IMR-90 (cell line): ENCODE data around the gene TAAR5. TPM values are rescaled to one million over a fixed set of nuclear protein-coding genes. Genes with fewer than 3 reads are reported as not detected.

Source experiments
- ATAC-seq: fragments of 200-7000 bp; cut with Tn5 transposase; 2 replicates; pipeline ENCODE4 v1.9.1; 2020; ENCODE audit warnings: low read depth, mild to moderate bottlenecking, moderate library complexity
- BruUV-seq: library from RNA; stranded (reverse); fragments of 400-500 nt; replicated peaks from 2 replicates; lab custom pipeline; 2021; lab: Mats Ljungman, UMichigan
- CTCF ChIA-PET: fragments of 300-600 bp; formaldehyde crosslinking; extraction: SDS; loops from one replicate; lab custom pipeline; 2021; ENCODE audit warnings: antibody characterized with exemption; lab: Yijun Ruan, JAX
- POLR2A ChIA-PET: fragments of 300-600 bp; sonication (Branson Sonifier 250); formaldehyde crosslinking; loops from one replicate; lab custom pipeline; 2022; ENCODE audit warnings: antibody characterized with exemption; ENCODE audit not compliant: unreplicated experiment; lab: Charles Lee
- DNase-seq: peaks from one replicate; pipeline ENCODE4 v3.0.0; 2013
- H2AFZ ChIP-seq: replicated peaks from 2 replicates; pipeline ENCODE3; 2013; ENCODE audit warnings: low read length, mild to moderate bottlenecking; ENCODE audit not compliant: poor library complexity
- H2AK5ac ChIP-seq: 2 replicates; pipeline ENCODE4 v1.6.1; 2013; ENCODE audit warnings: low read depth, low read length, inconsistent platforms
- H2AK9ac ChIP-seq: replicated peaks from 2 replicates; pipeline ENCODE3; 2013; ENCODE audit warnings: mild to moderate bottlenecking, low read depth, low read length, moderate library complexity; ENCODE audit not compliant: poor library complexity
- H2BK120ac ChIP-seq: 2 replicates; pipeline ENCODE4 v1.6.1; 2013; ENCODE audit warnings: low read depth, low read length, inconsistent platforms
- H2BK15ac ChIP-seq: 3 replicates; pipeline ENCODE4 v1.6.1; 2013; ENCODE audit warnings: low read depth, low read length, inconsistent platforms
- H2BK20ac ChIP-seq: 2 replicates; pipeline ENCODE4 v1.6.1; 2013; ENCODE audit warnings: low read depth, mild to moderate bottlenecking, inconsistent platforms, low read length, moderate library complexity
- H2BK5ac ChIP-seq: 2 replicates; pipeline ENCODE4 v1.6.1; 2013; ENCODE audit warnings: mild to moderate bottlenecking, low read depth, low read length, inconsistent platforms; ENCODE audit not compliant: poor library complexity, severe bottlenecking
- H3K14ac ChIP-seq: replicated peaks from 2 replicates; pipeline ENCODE4 v1.6.1; 2013; ENCODE audit warnings: low read depth, low read length, inconsistent platforms
- H3K18ac ChIP-seq: 2 replicates; pipeline ENCODE4 v1.6.1; 2013; ENCODE audit warnings: low read depth, low read length, control low read depth
- H3K23ac ChIP-seq: 2 replicates; pipeline ENCODE4 v1.6.1; 2013; ENCODE audit warnings: low read depth, low read length, inconsistent platforms
- H3K27ac ChIP-seq: 2 replicates; pipeline ENCODE4 v1.5.1; 2013; ENCODE audit warnings: mild to moderate bottlenecking, control low read depth, low read length; ENCODE audit not compliant: insufficient read depth
- H3K27me3 ChIP-seq: 2 replicates; pipeline ENCODE4 v1.6.1; 2013; ENCODE audit warnings: low read length; ENCODE audit not compliant: control insufficient read depth, insufficient read depth
- H3K36me3 ChIP-seq: 2 replicates; pipeline ENCODE4 v1.6.1; 2013; ENCODE audit warnings: low read length, mixed read lengths; ENCODE audit not compliant: control insufficient read depth, insufficient read depth
- H3K4ac ChIP-seq: 2 replicates; pipeline ENCODE4 v1.6.1; 2013; ENCODE audit warnings: low read depth, low read length, inconsistent platforms
- H3K4me1 ChIP-seq: 2 replicates; pipeline ENCODE4 v1.6.1; 2013; ENCODE audit warnings: low read length, mixed read lengths; ENCODE audit not compliant: control insufficient read depth, insufficient read depth
- H3K4me2 ChIP-seq: 2 replicates; pipeline ENCODE4 v1.6.1; 2013; ENCODE audit warnings: low read depth, mild to moderate bottlenecking, control low read depth, low read length, moderate library complexity
- H3K4me3 ChIP-seq: 2 replicates; pipeline ENCODE4 v1.5.1; 2013; ENCODE audit warnings: low read depth, mild to moderate bottlenecking, control low read depth, low read length, moderate library complexity; ENCODE audit not compliant: insufficient read depth
- H3K56ac ChIP-seq: 2 replicates; pipeline ENCODE4 v1.6.1; 2013; ENCODE audit warnings: low read length, inconsistent platforms; ENCODE audit not compliant: insufficient read depth; ENCODE audit errors: extremely low read depth
- H3K79me1 ChIP-seq, 2 experiments: 2 replicates each; pipeline ENCODE4 v1.6.1; 2013; ENCODE audit warnings: low read length in 2 of 2, inconsistent platforms in 1 of 2, low read depth in 1 of 2
- H3K9ac ChIP-seq: 2 replicates; pipeline ENCODE4 v1.6.1; 2013; ENCODE audit warnings: low read depth, low read length, control low read depth
- H3K9me1 ChIP-seq: 2 replicates; pipeline ENCODE4 v1.6.1; 2013; ENCODE audit warnings: low read length, inconsistent platforms; ENCODE audit not compliant: insufficient read depth
- H3K9me3 ChIP-seq: 2 replicates; pipeline ENCODE4 v1.6.1; 2013; ENCODE audit warnings: low read length; ENCODE audit not compliant: control insufficient read depth, insufficient read depth
- H4K20me1 ChIP-seq: 2 replicates; pipeline ENCODE4 v1.6.1; 2013; ENCODE audit warnings: low read length, inconsistent platforms; ENCODE audit not compliant: insufficient read depth
- H4K5ac ChIP-seq: 2 replicates; pipeline ENCODE4 v1.6.1; 2013; ENCODE audit warnings: mild to moderate bottlenecking, low read depth, low read length, control low read depth
- H4K8ac ChIP-seq, 2 experiments: 2 replicates each; pipeline ENCODE4 v1.6.1; 2013; ENCODE audit warnings: low read depth in 2 of 2, low read length in 2 of 2, control low read depth in 1 of 2, inconsistent platforms in 1 of 2
- H4K91ac ChIP-seq: 2 replicates; pipeline ENCODE4 v1.6.1; 2013; ENCODE audit warnings: low read depth, low read length, inconsistent platforms; ENCODE audit not compliant: insufficient read depth
- BHLHE40 ChIP-seq: fragments of 150-350 bp; IDR thresholded peaks from 2 replicates; pipeline ENCODE4 v1.6.1; 2016; ENCODE audit warnings: mild to moderate bottlenecking, low read depth, low read length
- CEBPB ChIP-seq: IDR thresholded peaks from 2 replicates; pipeline ENCODE4 v1.6.1; 2012; ENCODE audit warnings: low read depth, low read length, improper control_type of control experiment
- CHD1 ChIP-seq: IDR thresholded peaks from 2 replicates; pipeline ENCODE4 v1.6.1; 2012; ENCODE audit warnings: low read depth, low read length, improper control_type of control experiment
- FOS ChIP-seq: fragments of 150-350 bp; IDR thresholded peaks from 2 replicates; pipeline ENCODE4 v1.6.1; 2016; ENCODE audit warnings: low read depth, low read length
- MAFK ChIP-seq: IDR thresholded peaks from 2 replicates; pipeline ENCODE4 v1.6.1; 2012; ENCODE audit warnings: low read depth, low read length, improper control_type of control experiment
- MAZ ChIP-seq: IDR thresholded peaks from 2 replicates; pipeline ENCODE4 v1.6.1; 2012; ENCODE audit warnings: low read depth, mild to moderate bottlenecking, low read length, improper control_type of control experiment, moderate library complexity, borderline replicate concordance
- MXI1 ChIP-seq: IDR thresholded peaks from 2 replicates; pipeline ENCODE4 v1.6.1; 2012; ENCODE audit warnings: low read depth, mild to moderate bottlenecking, low read length, moderate library complexity, borderline replicate concordance
- NFE2L2 ChIP-seq: fragments of 150-350 bp; IDR thresholded peaks from 2 replicates; pipeline ENCODE4 v1.6.1; 2016; ENCODE audit warnings: low read depth, mild to moderate bottlenecking, low read length
- POLR2A ChIP-seq: IDR thresholded peaks from 2 replicates; pipeline ENCODE4 v1.6.1; 2012; ENCODE audit warnings: mild to moderate bottlenecking, low read depth, low read length
- RAD21 ChIP-seq: IDR thresholded peaks from 2 replicates; pipeline ENCODE4 v1.6.1; 2012; ENCODE audit warnings: low read length, improper control_type of control experiment
- RCOR1 ChIP-seq: IDR thresholded peaks from 2 replicates; pipeline ENCODE4 v1.6.1; 2012; ENCODE audit warnings: mild to moderate bottlenecking, low read length, improper control_type of control experiment; ENCODE audit not compliant: insufficient replicate concordance
- RFX5 ChIP-seq: IDR thresholded peaks from 2 replicates; pipeline ENCODE4 v1.8.0; 2012; ENCODE audit warnings: low read depth, mild to moderate bottlenecking, low read length, moderate library complexity
- SMC3 ChIP-seq: fragments of 150-350 bp; IDR thresholded peaks from 2 replicates; pipeline ENCODE4 v1.6.1; 2016; ENCODE audit warnings: low read depth, mild to moderate bottlenecking, antibody characterized with exemption, low read length, moderate library complexity
- WGBS, 2 experiments: methylation state at CpG; one replicate each; pipeline versions ENCODE4 v1.1.5 to v1.1.7; 2013; ENCODE audit warnings: missing lambda C conversion rate in 2 of 2; ENCODE audit not compliant: insufficient read length in 1 of 2; ENCODE audit errors: extremely low coverage in 2 of 2; 5-methylcytosine and 5-hydroxymethylcytosine counted together
- dilution Hi-C: fragments of 300-500 bp; cut with HindIII; formaldehyde crosslinking; loops from one replicate; pipeline ENCODE4 v1.14.3; 2018; ENCODE audit warnings: low sequenced_read_pairs; ENCODE audit not compliant: unreplicated experiment
- in situ Hi-C: fragments of 300-500 bp; cut with MboI; formaldehyde crosslinking; loops from 3 replicates; pipeline ENCODE4 v1.14.3; 2019; ENCODE audit warnings: low sequenced_read_pairs, inconsistent platforms, mixed read lengths
- intact Hi-C: fragments of 100-400 bp; cut with micrococcal nuclease; formaldehyde crosslinking; loops from 2 replicates; pipeline ENCODE4 v1.10.0; 2022
- polyA plus RNA-seq, 3 experiments: library from polyadenylated mRNA; depleted of rRNA; stranded (reverse); fragments of >200 nt; gene quantifications; 2 replicates each; pipeline ENCODE4 v1.2.3, GENCODE V29; 2012; ENCODE audit warnings: low replicate concordance in 1 of 3
- total RNA-seq: library from RNA; depleted of rRNA; stranded (reverse); fragments of >200 nt; gene quantifications from 2 replicates; pipeline ENCODE4 v1.2.3, GENCODE V29; 2012
- TF ChIP-seq, protein P1 (sequence below): fragments of 150-350 bp; IDR thresholded peaks from 2 replicates; pipeline ENCODE4 v1.6.1; 2016; ENCODE audit warnings: low read depth, mild to moderate bottlenecking, low read length, moderate library complexity, borderline replicate concordance
- TF ChIP-seq, protein P2 (sequence below): conservative IDR thresholded peaks from 2 replicates; pipeline ENCODE4 v1.5.1; 2012; ENCODE audit warnings: mild to moderate bottlenecking, low read depth, low read length, improper control_type of control experiment
- TF ChIP-seq, protein P3 (sequence below): fragments of 150-350 bp; IDR thresholded peaks from 2 replicates; pipeline ENCODE4 v1.6.1; 2017; ENCODE audit warnings: mild to moderate bottlenecking, antibody characterized with exemption, low read length, low read depth

TAAR5 gene
- total and polyA plus RNA-seq, 2 of the 4 experiments (the other 2 are of a cell fraction), result not detected

DNA sequence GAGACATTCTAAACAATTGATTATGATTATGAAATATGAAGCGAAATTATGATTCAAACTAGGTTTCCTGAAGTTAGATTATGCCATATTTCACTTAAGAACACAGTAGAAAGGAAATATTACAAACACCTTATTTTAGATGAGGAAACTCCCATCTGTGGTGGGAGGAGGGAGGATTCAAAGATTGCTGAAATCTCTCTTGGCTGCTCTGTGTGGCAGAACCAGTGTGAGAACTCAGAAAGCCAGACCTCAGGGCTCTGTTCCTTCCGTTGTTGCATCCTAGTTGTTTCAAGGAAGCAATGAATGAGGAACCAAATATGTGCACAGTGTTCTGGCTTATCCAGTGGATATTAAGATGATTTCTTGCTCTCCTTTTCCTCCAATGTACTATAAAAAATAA lies 2.1 kb downstream of the TAAR5 start:
- Histone ChIP-seq H3K9me3 (no peaks in the 10 kb centered on the region), H2BK120ac (no peak overlapping the region), H3K27me3 (peaks cover 33% of the 10 kb centered on the region), H3K4me3 (no peak overlapping the region), H2AFZ (no peak overlapping the region), H3K27ac (no peak overlapping the region), H4K20me1 (no peaks in the 10 kb centered on the region), H3K4me2 (no peak overlapping the region), H3K14ac (no peak overlapping the region), H4K91ac (no peak overlapping the region), H3K18ac (no peak overlapping the region), H3K9ac (no peak overlapping the region), H3K36me3 (no peaks in the 10 kb centered on the region), H2BK5ac (no peak overlapping the region), H4K5ac (no peak overlapping the region), H3K9me1 (no peaks in the 10 kb centered on the region), H2AK5ac (no peak overlapping the region), H3K4me1 (no peaks in the 10 kb centered on the region), H3K56ac (no peak overlapping the region), H2BK15ac (no peak overlapping the region), H2AK9ac (no peak overlapping the region), H3K23ac (no peak overlapping the region), H4K8ac (no peak overlapping the region), H3K79me1 (no peaks in the 10 kb centered on the region), H2BK20ac (no peak overlapping the region), H3K4ac (no peak overlapping the region)
- intact Hi-C loops (no loop called here), in situ Hi-C loops (no loop called here), dilution Hi-C loops (no loop called here)
- no peak for TF ChIP-seq RAD21
- TF ChIP-seq, protein P1, sequence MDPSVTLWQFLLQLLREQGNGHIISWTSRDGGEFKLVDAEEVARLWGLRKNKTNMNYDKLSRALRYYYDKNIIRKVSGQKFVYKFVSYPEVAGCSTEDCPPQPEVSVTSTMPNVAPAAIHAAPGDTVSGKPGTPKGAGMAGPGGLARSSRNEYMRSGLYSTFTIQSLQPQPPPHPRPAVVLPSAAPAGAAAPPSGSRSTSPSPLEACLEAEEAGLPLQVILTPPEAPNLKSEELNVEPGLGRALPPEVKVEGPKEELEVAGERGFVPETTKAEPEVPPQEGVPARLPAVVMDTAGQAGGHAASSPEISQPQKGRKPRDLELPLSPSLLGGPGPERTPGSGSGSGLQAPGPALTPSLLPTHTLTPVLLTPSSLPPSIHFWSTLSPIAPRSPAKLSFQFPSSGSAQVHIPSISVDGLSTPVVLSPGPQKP, result no peak
- no peak for TF ChIP-seq MAZ
- TF ChIP-seq POLR2A, result no peak
- no peak for TF ChIP-seq BHLHE40
- no peak for TF ChIP-seq MXI1
- TF ChIP-seq SMC3, result no peak
- TF ChIP-seq, protein P2, sequence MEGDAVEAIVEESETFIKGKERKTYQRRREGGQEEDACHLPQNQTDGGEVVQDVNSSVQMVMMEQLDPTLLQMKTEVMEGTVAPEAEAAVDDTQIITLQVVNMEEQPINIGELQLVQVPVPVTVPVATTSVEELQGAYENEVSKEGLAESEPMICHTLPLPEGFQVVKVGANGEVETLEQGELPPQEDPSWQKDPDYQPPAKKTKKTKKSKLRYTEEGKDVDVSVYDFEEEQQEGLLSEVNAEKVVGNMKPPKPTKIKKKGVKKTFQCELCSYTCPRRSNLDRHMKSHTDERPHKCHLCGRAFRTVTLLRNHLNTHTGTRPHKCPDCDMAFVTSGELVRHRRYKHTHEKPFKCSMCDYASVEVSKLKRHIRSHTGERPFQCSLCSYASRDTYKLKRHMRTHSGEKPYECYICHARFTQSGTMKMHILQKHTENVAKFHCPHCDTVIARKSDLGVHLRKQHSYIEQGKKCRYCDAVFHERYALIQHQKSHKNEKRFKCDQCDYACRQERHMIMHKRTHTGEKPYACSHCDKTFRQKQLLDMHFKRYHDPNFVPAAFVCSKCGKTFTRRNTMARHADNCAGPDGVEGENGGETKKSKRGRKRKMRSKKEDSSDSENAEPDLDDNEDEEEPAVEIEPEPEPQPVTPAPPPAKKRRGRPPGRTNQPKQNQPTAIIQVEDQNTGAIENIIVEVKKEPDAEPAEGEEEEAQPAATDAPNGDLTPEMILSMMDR, result no peak
- TF ChIP-seq RCOR1, result no peak
- TF ChIP-seq MAFK, result no peak
- no peak for TF ChIP-seq RFX5
- no peak for TF ChIP-seq FOS
- TF ChIP-seq, protein P3, sequence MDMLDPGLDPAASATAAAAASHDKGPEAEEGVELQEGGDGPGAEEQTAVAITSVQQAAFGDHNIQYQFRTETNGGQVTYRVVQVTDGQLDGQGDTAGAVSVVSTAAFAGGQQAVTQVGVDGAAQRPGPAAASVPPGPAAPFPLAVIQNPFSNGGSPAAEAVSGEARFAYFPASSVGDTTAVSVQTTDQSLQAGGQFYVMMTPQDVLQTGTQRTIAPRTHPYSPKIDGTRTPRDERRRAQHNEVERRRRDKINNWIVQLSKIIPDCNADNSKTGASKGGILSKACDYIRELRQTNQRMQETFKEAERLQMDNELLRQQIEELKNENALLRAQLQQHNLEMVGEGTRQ, result no peak
- no peak for TF ChIP-seq CHD1
- TF ChIP-seq NFE2L2, result no peak
- TF ChIP-seq CEBPB, result no peak
- POLR2A ChIA-PET, result no interaction called here
- WGBS, 2 experiments, result no CpG with 5 or more reads among the region's 2 CpGs
- ATAC-seq (no peak), DNase-seq (no peak)
- BruUV-seq, result no TSS peak
- CTCF ChIA-PET, result no interaction called here
